Measurements from ENCODE around the gene RAB36.

DNA sequence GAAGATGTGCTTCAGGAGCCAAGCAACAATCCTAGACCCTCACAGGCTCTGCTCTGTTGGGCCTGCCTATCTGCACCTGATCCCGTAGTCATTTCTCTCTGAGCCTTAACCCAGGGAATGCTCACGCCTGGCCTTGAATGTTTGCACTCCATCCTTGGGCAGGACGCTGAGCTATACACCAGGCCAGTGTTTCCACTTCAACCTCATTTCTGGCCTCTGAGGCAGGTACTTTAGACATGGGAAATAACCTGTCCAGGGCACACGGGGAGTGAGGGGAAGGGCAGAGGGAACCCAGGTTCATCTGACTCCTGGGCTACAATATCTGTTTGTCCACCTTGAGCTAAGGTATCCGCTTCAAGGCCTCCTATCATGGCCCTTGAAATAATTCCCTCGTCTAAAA, 13.3 kb upstream of the RAB36 start:
- TF ChIP-seq, protein P1, sequence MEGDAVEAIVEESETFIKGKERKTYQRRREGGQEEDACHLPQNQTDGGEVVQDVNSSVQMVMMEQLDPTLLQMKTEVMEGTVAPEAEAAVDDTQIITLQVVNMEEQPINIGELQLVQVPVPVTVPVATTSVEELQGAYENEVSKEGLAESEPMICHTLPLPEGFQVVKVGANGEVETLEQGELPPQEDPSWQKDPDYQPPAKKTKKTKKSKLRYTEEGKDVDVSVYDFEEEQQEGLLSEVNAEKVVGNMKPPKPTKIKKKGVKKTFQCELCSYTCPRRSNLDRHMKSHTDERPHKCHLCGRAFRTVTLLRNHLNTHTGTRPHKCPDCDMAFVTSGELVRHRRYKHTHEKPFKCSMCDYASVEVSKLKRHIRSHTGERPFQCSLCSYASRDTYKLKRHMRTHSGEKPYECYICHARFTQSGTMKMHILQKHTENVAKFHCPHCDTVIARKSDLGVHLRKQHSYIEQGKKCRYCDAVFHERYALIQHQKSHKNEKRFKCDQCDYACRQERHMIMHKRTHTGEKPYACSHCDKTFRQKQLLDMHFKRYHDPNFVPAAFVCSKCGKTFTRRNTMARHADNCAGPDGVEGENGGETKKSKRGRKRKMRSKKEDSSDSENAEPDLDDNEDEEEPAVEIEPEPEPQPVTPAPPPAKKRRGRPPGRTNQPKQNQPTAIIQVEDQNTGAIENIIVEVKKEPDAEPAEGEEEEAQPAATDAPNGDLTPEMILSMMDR (conservative IDR thresholded peaks at IDR 0.05; ENCODE audit: low read length) = no peak
- TF ChIP-seq EZH2phosphoT487 (IDR thresholded peaks at IDR 0.05; ENCODE audit: borderline replicate concordance) = no peak
